GM23338 (cell line): ENCODE data around the gene CD47. TPM values are rescaled to one million over a fixed set of nuclear protein-coding genes. Genes with fewer than 3 reads are reported as not detected.
A peak's percentile ranks its signal among the peaks of the same experiment; 100 is the strongest.

Experiments used
- ATAC-seq: fragments of 200-7000 bp; cut with Tn5 transposase; 3 replicates; pipeline ENCODE4 v1.9.1; 2020
- DNase-seq: peaks from one replicate; pipeline ENCODE4 v3.0.0-alpha.2; 2015; ENCODE audit warnings: low spot score
- H2AFZ ChIP-seq: fragments of 200-600 bp; sonication (generic); 2 replicates; pipeline ENCODE4 v1.8.0; 2016; ENCODE audit warnings: antibody characterized with exemption, mild to moderate bottlenecking, moderate library complexity
- H3F3A ChIP-seq: fragments of 200-600 bp; sonication (generic); replicated peaks from 2 replicates; pipeline ENCODE4 v1.8.0; 2017; ENCODE audit warnings: antibody characterized with exemption, mixed run types, low read depth
- H3K27ac ChIP-seq: fragments of 200-600 bp; sonication (generic); 2 replicates; pipeline ENCODE4 v1.6.1; 2016; ENCODE audit warnings: low read depth
- H3K27me3 ChIP-seq: fragments of 200-600 bp; sonication (generic); 2 replicates; pipeline ENCODE4 v1.8.0; 2016; ENCODE audit warnings: mild to moderate bottlenecking, mixed run types, moderate library complexity; ENCODE audit not compliant: insufficient read depth
- H3K36me3 ChIP-seq: fragments of 200-600 bp; sonication (generic); 2 replicates; pipeline ENCODE4 v1.8.0; 2016; ENCODE audit warnings: mild to moderate bottlenecking; ENCODE audit not compliant: insufficient read depth
- H3K4me1 ChIP-seq: fragments of 200-600 bp; sonication (generic); 2 replicates; pipeline ENCODE4 v1.8.0; 2016; ENCODE audit warnings: mild to moderate bottlenecking, moderate library complexity; ENCODE audit not compliant: insufficient read depth
- H3K4me2 ChIP-seq: fragments of 200-600 bp; sonication (generic); 2 replicates; pipeline ENCODE4 v1.7.1; 2017; ENCODE audit warnings: mixed run types
- H3K4me3 ChIP-seq: fragments of 200-600 bp; sonication (generic); 2 replicates; pipeline ENCODE4 v1.6.1; 2016; ENCODE audit warnings: mixed run types
- H3K79me2 ChIP-seq: fragments of 200-600 bp; sonication (generic); replicated peaks from 2 replicates; pipeline ENCODE4 v1.8.0; 2017; ENCODE audit warnings: mild to moderate bottlenecking; ENCODE audit not compliant: insufficient read depth
- H3K9me2 ChIP-seq: fragments of 200-600 bp; sonication (generic); 2 replicates; pipeline ENCODE4 v1.8.0; 2017; ENCODE audit not compliant: insufficient read depth
- H4K20me1 ChIP-seq: fragments of 200-600 bp; sonication (generic); replicated peaks from 2 replicates; pipeline ENCODE4 v1.8.0; 2017; ENCODE audit warnings: mild to moderate bottlenecking; ENCODE audit not compliant: insufficient read depth
- H3K27ac Mint-ChIP-seq: 2 replicates; pipeline ENCODE4 v1.8.0; 2020; ENCODE audit warnings: inconsistent platforms, mild to moderate bottlenecking, moderate library complexity, mixed read lengths
- H3K27me3 Mint-ChIP-seq: 3 replicates; pipeline ENCODE4 v1.8.0; 2022; ENCODE audit warnings: low read depth, mild to moderate bottlenecking, moderate library complexity, mixed read lengths, inconsistent platforms; ENCODE audit not compliant: insufficient read depth, poor library complexity
- H3K36me3 Mint-ChIP-seq: 3 replicates; pipeline ENCODE4 v1.8.0; 2021; ENCODE audit warnings: low read depth, mild to moderate bottlenecking, inconsistent platforms, moderate library complexity, mixed read lengths
- H3K4me1 Mint-ChIP-seq: 3 replicates; pipeline ENCODE4 v1.8.0; 2020; ENCODE audit warnings: mild to moderate bottlenecking, inconsistent platforms, mixed read lengths
- H3K4me3 Mint-ChIP-seq: 3 replicates; pipeline ENCODE4 v1.8.0; 2021; ENCODE audit warnings: moderate library complexity, mild to moderate bottlenecking, inconsistent platforms, mixed read lengths
- H3K9me3 Mint-ChIP-seq: 3 replicates; pipeline ENCODE4 v1.8.0; 2020; ENCODE audit warnings: moderate library complexity, mild to moderate bottlenecking, inconsistent platforms, mixed read lengths
- CREB1 ChIP-seq: fragments of 250-450 bp; sonication (Bioruptor Pico); IDR thresholded peaks from 2 replicates; pipeline ENCODE4 v1.5.0; 2020; ENCODE audit warnings: low read depth, mild to moderate bottlenecking, moderate library complexity
- EZH2 ChIP-seq: fragments of 200-600 bp; sonication (generic); IDR thresholded peaks from one replicate; pipeline ENCODE4 v1.8.0; 2017; ENCODE audit warnings: antibody characterized with exemption, mild to moderate bottlenecking, low read depth; ENCODE audit not compliant: unreplicated experiment
- EZH2phosphoT487 ChIP-seq: fragments of 200-600 bp; sonication (generic); IDR thresholded peaks from one replicate; pipeline ENCODE4 v1.8.1; 2018; ENCODE audit warnings: antibody characterized with exemption; ENCODE audit not compliant: unreplicated experiment
- JUNB ChIP-seq: IDR thresholded peaks from one replicate; pipeline ENCODE4 v1.6.1; 2016; ENCODE audit warnings: antibody characterized with exemption; ENCODE audit not compliant: unreplicated experiment
- NANOG ChIP-seq: IDR thresholded peaks from 2 replicates; pipeline ENCODE4 v1.6.1; 2016; ENCODE audit warnings: antibody characterized with exemption, borderline replicate concordance
- POLR2AphosphoS5 ChIP-seq: IDR thresholded peaks from 2 replicates; pipeline ENCODE4 v1.6.1; 2016; ENCODE audit warnings: antibody characterized with exemption, low read depth
- STAT1 ChIP-seq: IDR thresholded peaks from one replicate; pipeline ENCODE4 v1.6.1; 2016; ENCODE audit warnings: antibody characterized with exemption; ENCODE audit not compliant: unreplicated experiment
- ZNF114 ChIP-seq: fragments of 250-450 bp; sonication (Bioruptor Pico); IDR thresholded peaks from 2 replicates; pipeline ENCODE4 v1.5.0; 2020; ENCODE audit warnings: mild to moderate bottlenecking, moderate library complexity
- ZNF331 ChIP-seq: fragments of 250-450 bp; sonication (Bioruptor Pico); IDR thresholded peaks from 2 replicates; pipeline ENCODE4 v1.5.0; 2020; ENCODE audit warnings: low read depth, mild to moderate bottlenecking, moderate library complexity
- ZNF462 ChIP-seq: fragments of 250-450 bp; sonication (Bioruptor Pico); IDR thresholded peaks from 2 replicates; pipeline ENCODE4 v1.5.0; 2020; ENCODE audit warnings: mild to moderate bottlenecking, moderate library complexity
- polyA plus RNA-seq: library from polyadenylated mRNA; unstranded; fragments of >200 nt; fragmentation: Nextera tagmentation; extraction: Ambion mirVana; gene quantifications from 2 replicates; pipeline ENCODE4 v1.2.1, GENCODE V29; 2016
- total RNA-seq: library from RNA; depleted of rRNA; stranded (reverse); fragments of >200 nt; shearing (Covaris generic); gene quantifications from 2 replicates; pipeline ENCODE4 v1.2.3, GENCODE V29; 2014
- TF ChIP-seq, protein P1 (sequence below): IDR thresholded peaks from 2 replicates; pipeline ENCODE4 v1.6.1; 2016; ENCODE audit warnings: antibody characterized with exemption

Gene CD47
- total and polyA plus RNA-seq, 2 experiments from 2014 or later: 22.1 to 26.9 TPM

DNA sequence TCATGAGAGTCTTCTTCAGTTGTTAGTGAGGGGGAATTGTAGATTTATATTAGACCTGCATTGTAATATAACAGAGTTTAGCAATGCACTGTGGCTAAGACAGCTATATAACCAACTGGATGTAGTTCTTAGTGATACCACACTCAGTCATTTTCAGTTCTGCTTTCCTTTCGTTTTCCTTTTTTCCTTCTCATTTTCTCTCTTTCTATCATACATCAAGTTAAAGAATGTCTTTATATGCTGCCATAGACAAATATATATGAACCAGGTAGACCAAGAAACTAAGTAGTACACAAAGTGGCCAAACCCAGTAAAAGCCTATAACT lies 43.7 kb upstream of the CD47 start (continued):
- TF ChIP-seq ZNF462 (CRISPR knock-in tag) (no peak), STAT1 (no peak), POLR2AphosphoS5 (no peak), NANOG (no peak), EZH2 (no peak), ZNF114 (no peak)
- TF ChIP-seq, protein P1, sequence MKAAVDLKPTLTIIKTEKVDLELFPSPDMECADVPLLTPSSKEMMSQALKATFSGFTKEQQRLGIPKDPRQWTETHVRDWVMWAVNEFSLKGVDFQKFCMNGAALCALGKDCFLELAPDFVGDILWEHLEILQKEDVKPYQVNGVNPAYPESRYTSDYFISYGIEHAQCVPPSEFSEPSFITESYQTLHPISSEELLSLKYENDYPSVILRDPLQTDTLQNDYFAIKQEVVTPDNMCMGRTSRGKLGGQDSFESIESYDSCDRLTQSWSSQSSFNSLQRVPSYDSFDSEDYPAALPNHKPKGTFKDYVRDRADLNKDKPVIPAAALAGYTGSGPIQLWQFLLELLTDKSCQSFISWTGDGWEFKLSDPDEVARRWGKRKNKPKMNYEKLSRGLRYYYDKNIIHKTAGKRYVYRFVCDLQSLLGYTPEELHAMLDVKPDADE: no peak

DNA sequence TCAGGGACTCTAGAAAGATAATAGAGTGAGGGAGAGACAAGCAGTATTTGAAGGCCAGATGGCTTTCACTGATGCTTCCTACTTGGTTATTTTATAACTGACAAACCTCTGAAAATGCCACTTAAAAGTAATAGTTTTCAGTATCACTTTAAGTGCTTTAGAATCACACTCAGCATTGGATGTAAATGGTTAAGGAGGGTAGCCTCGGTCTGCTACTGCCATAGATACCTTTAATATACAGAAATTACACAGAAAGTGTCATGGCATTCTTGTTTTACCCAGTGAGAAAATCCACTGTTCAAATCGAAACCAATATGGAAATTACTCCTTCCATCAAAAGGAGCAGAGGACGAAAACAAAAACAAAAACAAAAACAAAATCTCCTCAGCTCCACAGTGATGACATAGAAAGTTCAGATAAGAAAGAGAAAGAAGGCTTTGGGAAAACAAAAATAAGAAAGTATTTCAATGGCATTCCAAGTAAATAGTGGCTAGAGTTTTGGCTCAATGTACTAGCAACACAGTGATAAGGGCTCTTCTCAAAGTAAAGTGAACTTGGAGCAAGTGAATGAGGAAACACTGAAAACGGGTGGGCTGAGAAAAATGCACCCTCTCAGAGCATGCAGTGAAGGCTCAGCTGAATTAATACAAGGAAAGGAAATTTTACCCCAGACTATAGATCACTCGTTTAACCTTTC lies 43.2 kb upstream of the CD47 start:
- H3K36me3 ChIP-seq: no peaks in the 10 kb centered on the region
- Mint-ChIP-seq H3K4me3 (no peak overlapping the region), H3K27ac (no peak overlapping the region), H3K27me3 (peaks cover 2% of the 10 kb centered on the region), H3K4me1 (peaks cover 10% of the 10 kb centered on the region), H3K36me3 (no peaks in the 10 kb centered on the region), H3K9me3 (no peaks in the 10 kb centered on the region)
- H3K27me3 ChIP-seq: no peaks in the 10 kb centered on the region
- 0 out of 2 replicates have a peak, but pooled peaks cover under 1% of the 10 kb centered on the region for H3K9me2 ChIP-seq
- peak overlapping the region; percentile 25 for H2AFZ ChIP-seq
- H3F3A ChIP-seq: no peaks in the 10 kb centered on the region
- TF ChIP-seq ZNF331 (CRISPR knock-in tag) (no peak), EZH2phosphoT487 (no peak), JUNB (no peak), CREB1 (CRISPR knock-in tag) (no peak), STAT1 (no peak)
- no peak overlapping the region for H3K27ac ChIP-seq
- H3K4me2 ChIP-seq: no peak overlapping the region
- no peaks in the 10 kb centered on the region for H3K79me2 ChIP-seq
- no peaks in the 10 kb centered on the region for H4K20me1 ChIP-seq
- peaks cover 6% of the 10 kb centered on the region for H3K4me1 ChIP-seq
- DNase-seq (no peak), ATAC-seq (no peak)
- H3K4me3 ChIP-seq: no peak overlapping the region
